Hematopoietic multipotent progenitor cell treated with erythropoietin and hydrocortisone succinate and interleukin-3 and kit ligand, for 17 days (in vitro differentiated cells): ENCODE measurements around the gene FEM1A.

Source experiments
- DNase-seq: peaks from one replicate; pipeline ENCODE4 v3.0.0-alpha.2; 2015; ENCODE audit warnings: low spot score

Gene FEM1A

GRCh38 chr19:4847190-4847973 is 55.8 kb downstream of the FEM1A start:
- DNase-seq: no peak

- DNase-seq: no peak
These were observed 57.5 kb downstream of the FEM1A start for GRCh38 chr19:4849019-4849418.
